ENCODE measurements around the gene C19orf38.
"Not testable (repeated sequence)": the region's sequence is repeated elsewhere in the genome, so short reads cannot be mapped to it uniquely, and the experiment has no call there.

The C19orf38 gene

DNA sequence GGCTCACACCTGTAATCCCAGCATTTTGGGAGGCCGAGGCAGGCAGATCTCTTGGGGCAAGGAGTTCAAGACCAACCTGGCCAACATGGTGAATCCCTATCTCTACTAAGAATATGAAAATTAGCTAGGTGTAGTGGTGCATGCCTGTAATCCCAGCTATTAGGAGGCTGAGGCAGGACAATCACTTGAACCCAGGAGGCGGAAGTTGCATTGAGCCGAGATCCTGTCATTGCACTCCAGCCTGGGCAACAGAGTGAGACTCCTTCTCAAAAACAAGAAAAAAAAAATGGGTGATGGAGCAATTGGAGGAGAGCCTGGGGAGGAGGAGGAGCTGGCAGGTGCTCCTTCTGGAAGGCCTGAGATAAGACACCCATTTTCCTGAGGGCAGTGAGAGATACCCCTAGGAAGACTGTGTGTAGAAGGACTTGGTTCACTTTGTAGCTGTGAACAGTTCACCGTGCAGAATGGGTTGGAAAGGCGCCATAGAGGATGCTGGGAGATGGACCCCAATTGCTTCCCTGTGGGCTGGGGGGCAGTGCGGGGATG, 14.4 kb downstream of the C19orf38 start:
- DNase-seq (ENCODE audit: insufficient read length, low spot score) (no peak), FAIRE-seq (no peak)
- TF ChIP-seq, protein P1, sequence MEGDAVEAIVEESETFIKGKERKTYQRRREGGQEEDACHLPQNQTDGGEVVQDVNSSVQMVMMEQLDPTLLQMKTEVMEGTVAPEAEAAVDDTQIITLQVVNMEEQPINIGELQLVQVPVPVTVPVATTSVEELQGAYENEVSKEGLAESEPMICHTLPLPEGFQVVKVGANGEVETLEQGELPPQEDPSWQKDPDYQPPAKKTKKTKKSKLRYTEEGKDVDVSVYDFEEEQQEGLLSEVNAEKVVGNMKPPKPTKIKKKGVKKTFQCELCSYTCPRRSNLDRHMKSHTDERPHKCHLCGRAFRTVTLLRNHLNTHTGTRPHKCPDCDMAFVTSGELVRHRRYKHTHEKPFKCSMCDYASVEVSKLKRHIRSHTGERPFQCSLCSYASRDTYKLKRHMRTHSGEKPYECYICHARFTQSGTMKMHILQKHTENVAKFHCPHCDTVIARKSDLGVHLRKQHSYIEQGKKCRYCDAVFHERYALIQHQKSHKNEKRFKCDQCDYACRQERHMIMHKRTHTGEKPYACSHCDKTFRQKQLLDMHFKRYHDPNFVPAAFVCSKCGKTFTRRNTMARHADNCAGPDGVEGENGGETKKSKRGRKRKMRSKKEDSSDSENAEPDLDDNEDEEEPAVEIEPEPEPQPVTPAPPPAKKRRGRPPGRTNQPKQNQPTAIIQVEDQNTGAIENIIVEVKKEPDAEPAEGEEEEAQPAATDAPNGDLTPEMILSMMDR (IDR thresholded peaks at IDR 0.05; ENCODE audit: insufficient read depth, missing control alignments) = no peak

DNA sequence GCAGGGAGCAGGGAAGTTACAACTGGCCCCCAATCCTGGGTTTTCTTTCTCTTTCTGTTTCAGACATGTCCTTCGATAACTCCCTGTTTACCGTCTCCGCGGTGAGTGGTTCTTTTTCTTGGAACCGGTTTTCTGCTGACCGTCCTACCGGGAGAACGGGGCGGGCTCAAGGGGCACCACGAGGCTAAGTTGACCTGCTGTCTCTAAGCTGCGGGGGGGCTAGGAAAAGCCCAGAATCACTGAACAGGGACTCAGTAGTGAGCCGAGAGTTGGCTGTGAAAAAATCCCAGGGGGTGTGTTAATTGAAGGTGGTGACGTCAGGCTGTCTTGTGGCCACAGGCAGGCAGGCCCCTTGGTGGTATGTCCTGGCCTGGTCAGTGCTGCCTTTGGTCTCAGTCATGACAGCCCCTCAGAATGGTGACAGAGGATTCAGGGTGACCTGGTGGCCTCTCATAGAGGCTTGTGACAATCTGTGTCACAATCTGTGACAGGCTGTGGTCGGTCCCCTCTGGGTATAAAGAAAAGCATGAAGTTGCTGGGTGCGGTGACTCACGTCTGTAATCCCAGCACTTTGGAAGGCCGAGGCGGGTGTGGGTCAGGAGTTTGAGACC, 15.0 kb downstream of the C19orf38 start:
- FAIRE-seq = no peak
- TF ChIP-seq, protein P1 (IDR thresholded peaks at IDR 0.05; ENCODE audit: insufficient read depth, missing control alignments) = no peak
- no peak for DNase-seq (ENCODE audit: insufficient read length, low spot score)

DNA sequence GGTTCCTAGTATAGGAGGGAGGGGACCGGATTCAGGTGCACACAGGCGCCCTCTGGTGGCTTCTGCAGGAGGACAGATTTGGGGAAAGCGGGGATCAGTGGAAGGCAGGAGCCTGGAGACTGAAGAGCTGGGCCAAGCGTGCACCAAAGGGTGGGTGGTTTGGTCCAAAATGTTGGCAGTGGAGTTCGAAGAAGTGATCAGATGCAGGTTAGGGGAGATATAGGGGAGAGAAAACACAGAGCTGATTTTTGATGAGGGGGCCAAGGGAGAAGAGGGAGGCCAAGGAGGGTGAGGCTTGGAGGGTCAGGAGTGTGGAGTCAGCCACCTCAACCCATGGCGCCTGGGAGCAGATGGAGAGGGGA, 16.3 kb downstream of the C19orf38 start:
- peak; percentile 96 for DNase-seq (ENCODE audit: insufficient read length, low spot score)
- no peak for FAIRE-seq
- TF ChIP-seq, protein P1 (IDR thresholded peaks at IDR 0.05; ENCODE audit: insufficient read depth, missing control alignments) = peak; percentile 90

DNA sequence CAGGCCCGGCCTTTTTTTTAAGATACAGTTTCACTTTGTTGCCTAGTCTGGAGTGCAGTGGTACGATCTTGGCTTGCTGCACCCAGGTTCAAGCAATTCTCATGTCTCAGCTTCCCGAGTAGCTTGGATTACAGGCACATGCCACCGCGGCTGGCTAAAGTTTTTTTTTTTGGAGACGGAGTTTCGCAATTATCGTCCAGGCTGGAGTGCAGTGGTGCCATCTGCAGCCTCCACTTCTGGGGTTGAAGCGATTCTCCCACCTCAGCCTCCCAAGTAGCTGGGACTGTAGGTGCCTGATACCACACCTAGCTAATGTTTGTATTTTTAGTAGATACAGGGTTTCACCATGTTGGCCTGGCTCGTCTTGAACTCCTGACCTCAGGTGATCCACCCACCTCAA, 18.3 kb downstream of the C19orf38 start:
- TF ChIP-seq, protein P1 (IDR thresholded peaks at IDR 0.05; ENCODE audit: insufficient read depth, missing control alignments) = no peak
- FAIRE-seq = no peak
- DNase-seq (ENCODE audit: insufficient read length, low spot score) = no peak

DNA sequence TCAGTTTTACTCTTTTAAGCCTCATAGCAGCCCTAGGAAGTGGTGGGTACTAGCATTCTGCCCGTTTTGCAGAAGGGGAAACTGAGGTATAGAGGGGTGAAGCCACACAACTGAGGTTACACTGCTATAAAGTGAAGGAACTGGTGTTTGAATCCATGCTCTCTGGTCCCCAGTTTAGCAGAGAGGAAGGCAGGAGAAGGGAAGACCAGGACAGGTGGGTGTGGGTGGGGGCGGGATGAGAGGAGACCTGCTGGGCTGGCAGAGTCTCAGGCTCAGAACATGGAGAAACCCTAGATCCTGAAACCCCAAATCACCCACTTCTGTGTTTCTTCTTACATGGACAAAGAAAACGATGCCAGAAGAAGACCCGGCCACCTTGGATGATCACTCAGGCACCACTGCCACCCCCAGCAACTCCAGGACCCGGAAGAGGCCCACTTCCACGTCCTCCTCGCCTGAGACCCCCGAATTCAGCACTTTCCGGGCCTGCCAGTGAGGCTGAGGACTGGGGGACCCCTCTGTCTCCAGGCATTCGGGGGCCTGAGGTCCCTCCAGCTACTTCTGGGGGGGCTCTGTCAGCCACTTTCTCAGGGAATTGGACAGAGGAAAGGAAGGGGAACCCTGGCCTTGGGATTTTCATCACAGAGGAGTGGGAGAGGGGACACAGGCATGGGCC, 20.8 kb downstream of the C19orf38 start:
- TF ChIP-seq, protein P1 (IDR thresholded peaks at IDR 0.05; ENCODE audit: insufficient read depth, missing control alignments) = no peak
- no peak for DNase-seq (ENCODE audit: insufficient read length, low spot score)
- no peak for FAIRE-seq

DNA sequence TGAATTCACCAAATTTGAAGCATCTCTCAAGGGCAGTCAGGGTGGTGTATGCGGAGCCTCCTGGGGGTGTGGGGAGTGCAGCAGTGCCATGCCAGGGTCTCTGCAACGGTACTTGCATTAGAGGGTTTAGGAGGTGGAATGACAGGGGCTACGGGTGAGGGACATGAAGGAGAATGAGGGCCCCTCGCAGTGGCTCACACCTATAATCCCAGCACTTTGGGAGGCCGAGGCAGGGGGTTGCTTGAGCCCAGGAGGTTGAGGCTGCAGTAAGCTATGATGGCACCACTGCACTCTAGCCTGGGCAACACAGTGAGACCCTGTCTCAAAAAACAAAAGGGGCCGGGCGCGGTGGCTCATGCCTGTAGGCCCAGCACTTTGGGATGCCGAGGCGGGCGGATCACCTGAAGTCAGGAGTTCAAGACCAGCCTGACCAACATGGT, 21.7 kb downstream of the C19orf38 start:
- not testable (repeated sequence) for FAIRE-seq; DNase-seq (ENCODE audit: insufficient read length, low spot score)

DNA sequence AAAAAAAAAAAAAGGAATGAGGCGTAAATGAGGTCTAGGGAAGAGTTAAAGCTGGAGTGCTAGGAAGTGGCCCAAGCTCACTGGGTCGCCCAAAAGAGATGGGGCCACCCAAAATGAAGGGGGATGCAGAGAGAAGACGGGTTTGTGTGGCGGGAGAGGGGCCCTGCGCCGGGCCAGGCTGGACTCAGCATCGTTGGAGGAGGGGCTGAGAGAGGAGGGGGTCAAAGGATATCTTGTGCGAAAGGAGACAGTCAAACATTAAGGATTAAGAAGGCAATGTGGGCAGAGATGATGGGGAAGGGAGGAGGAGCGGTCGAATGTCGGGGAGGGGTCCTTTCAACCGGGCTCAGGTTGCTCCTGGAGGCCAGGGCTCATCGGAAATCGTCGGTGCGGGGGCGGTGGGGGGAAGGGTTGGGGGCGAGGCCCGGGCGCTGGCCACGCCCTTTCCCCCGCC, 22.3 kb downstream of the C19orf38 start:
- FAIRE-seq (no peak), DNase-seq (ENCODE audit: insufficient read length, low spot score) (no peak)
- TF ChIP-seq, protein P1 (IDR thresholded peaks at IDR 0.05; ENCODE audit: insufficient read depth, missing control alignments) = no peak
